ENCODE data around the gene OGT.

DNA sequence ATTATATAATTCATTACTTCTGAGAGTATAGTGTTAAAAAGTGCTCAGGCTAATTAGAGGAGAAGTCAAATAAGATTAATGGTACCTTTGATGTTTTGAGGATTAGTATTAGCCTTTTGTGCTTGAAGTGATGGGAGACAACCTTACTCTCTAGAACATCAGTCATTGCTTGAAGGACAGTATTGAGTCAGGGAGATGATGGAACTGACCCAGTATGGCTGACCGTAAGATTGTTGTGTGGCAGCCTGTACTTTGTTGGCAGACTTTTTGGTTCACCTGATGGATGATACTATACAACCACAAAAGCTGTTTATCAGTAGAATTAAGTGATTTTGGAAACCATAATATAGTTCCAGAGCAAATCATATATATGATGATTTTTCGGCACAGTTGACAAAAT lies 9.9 kb downstream of the OGT start:
- TF ChIP-seq, protein P1, sequence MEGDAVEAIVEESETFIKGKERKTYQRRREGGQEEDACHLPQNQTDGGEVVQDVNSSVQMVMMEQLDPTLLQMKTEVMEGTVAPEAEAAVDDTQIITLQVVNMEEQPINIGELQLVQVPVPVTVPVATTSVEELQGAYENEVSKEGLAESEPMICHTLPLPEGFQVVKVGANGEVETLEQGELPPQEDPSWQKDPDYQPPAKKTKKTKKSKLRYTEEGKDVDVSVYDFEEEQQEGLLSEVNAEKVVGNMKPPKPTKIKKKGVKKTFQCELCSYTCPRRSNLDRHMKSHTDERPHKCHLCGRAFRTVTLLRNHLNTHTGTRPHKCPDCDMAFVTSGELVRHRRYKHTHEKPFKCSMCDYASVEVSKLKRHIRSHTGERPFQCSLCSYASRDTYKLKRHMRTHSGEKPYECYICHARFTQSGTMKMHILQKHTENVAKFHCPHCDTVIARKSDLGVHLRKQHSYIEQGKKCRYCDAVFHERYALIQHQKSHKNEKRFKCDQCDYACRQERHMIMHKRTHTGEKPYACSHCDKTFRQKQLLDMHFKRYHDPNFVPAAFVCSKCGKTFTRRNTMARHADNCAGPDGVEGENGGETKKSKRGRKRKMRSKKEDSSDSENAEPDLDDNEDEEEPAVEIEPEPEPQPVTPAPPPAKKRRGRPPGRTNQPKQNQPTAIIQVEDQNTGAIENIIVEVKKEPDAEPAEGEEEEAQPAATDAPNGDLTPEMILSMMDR (IDR thresholded peaks at IDR 0.05; ENCODE audit: insufficient read depth, low read length): no peak
- TF ChIP-seq, protein P2, sequence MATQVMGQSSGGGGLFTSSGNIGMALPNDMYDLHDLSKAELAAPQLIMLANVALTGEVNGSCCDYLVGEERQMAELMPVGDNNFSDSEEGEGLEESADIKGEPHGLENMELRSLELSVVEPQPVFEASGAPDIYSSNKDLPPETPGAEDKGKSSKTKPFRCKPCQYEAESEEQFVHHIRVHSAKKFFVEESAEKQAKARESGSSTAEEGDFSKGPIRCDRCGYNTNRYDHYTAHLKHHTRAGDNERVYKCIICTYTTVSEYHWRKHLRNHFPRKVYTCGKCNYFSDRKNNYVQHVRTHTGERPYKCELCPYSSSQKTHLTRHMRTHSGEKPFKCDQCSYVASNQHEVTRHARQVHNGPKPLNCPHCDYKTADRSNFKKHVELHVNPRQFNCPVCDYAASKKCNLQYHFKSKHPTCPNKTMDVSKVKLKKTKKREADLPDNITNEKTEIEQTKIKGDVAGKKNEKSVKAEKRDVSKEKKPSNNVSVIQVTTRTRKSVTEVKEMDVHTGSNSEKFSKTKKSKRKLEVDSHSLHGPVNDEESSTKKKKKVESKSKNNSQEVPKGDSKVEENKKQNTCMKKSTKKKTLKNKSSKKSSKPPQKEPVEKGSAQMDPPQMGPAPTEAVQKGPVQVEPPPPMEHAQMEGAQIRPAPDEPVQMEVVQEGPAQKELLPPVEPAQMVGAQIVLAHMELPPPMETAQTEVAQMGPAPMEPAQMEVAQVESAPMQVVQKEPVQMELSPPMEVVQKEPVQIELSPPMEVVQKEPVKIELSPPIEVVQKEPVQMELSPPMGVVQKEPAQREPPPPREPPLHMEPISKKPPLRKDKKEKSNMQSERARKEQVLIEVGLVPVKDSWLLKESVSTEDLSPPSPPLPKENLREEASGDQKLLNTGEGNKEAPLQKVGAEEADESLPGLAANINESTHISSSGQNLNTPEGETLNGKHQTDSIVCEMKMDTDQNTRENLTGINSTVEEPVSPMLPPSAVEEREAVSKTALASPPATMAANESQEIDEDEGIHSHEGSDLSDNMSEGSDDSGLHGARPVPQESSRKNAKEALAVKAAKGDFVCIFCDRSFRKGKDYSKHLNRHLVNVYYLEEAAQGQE (IDR thresholded peaks at IDR 0.05; ENCODE audit: insufficient replicate concordance, low read depth): no peak
- no peak for TF ChIP-seq POLR2AphosphoS5 (IDR thresholded peaks at IDR 0.05; ENCODE audit: low read depth)

Data from HL-60 (cell line).